Astrocyte (in vitro differentiated cells and primary cell): ENCODE results near the gene IL1RAPL2.

Experiments used
- CTCF ChIP-seq: IDR thresholded peaks from 2 replicates; pipeline ENCODE4 v1.5.1; 2011; ENCODE audit warnings: low read depth, mild to moderate bottlenecking, inconsistent platforms, low read length, moderate library complexity; ENCODE audit not compliant: insufficient read depth
- EZH2 ChIP-seq: IDR thresholded peaks from 2 replicates; pipeline ENCODE4 v1.6.1; 2012; ENCODE audit warnings: mild to moderate bottlenecking, low read length, inconsistent platforms; ENCODE audit not compliant: insufficient read depth

GRCh38 chrX:104852241-104852640 is 286.2 kb downstream of the IL1RAPL2 start:
- TF ChIP-seq CTCF: no peak
- no peak for TF ChIP-seq EZH2
